Measurements from ENCODE around the gene EHMT2.
"Not testable (repeated sequence)": the region's sequence is repeated elsewhere in the genome, so short reads cannot be mapped to it uniquely, and the experiment has no call there.

EHMT2 gene

DNA sequence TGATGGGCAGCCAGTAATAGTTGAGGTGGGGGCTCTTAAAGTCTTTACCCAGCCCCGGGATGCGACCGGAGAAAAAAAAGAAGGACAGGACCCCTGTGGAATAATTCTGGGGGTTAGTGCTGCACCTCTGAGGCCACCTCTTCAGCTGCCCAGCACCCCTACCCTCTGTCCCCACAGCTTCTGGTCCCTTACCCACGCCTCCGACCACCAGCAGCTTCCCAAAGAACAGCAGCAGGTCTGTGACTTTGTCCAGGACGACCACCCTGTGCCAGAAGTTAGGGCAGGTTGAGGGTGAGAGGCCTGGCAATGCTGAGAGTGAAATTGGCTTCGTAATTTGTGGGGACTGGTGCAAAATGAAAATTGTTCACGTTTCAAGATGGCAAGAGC is 32.7 kb downstream of the EHMT2 start (continued):
- TF ChIP-seq, protein P1, sequence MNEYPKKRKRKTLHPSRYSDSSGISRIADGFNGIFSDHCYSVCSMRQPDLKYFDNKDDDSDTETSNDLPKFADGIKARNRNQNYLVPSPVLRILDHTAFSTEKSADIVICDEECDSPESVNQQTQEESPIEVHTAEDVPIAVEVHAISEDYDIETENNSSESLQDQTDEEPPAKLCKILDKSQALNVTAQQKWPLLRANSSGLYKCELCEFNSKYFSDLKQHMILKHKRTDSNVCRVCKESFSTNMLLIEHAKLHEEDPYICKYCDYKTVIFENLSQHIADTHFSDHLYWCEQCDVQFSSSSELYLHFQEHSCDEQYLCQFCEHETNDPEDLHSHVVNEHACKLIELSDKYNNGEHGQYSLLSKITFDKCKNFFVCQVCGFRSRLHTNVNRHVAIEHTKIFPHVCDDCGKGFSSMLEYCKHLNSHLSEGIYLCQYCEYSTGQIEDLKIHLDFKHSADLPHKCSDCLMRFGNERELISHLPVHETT (tag by site-specific recombination; IDR thresholded peaks at IDR 0.05): no peak
- no peak for TF ChIP-seq ZNF654 (tag by site-specific recombination; IDR thresholded peaks at IDR 0.05; ENCODE audit: low read depth)
- no peak for TF ChIP-seq ZNF843 (tag by site-specific recombination; IDR thresholded peaks at IDR 0.05)
- no peak for TF ChIP-seq ZNF558 (tag by site-specific recombination; IDR thresholded peaks at IDR 0.05)
- TF ChIP-seq ZNF629 (tag by site-specific recombination; IDR thresholded peaks at IDR 0.05): no peak
- TF ChIP-seq ZNF501 (tag by site-specific recombination; IDR thresholded peaks at IDR 0.05): no peak
- TF ChIP-seq ZNF394 (tag by site-specific recombination; IDR thresholded peaks at IDR 0.05; ENCODE audit: borderline replicate concordance): no peak
- no peak for TF ChIP-seq ZFP3 (tag by site-specific recombination; IDR thresholded peaks at IDR 0.05; ENCODE audit: low read depth)
- TF ChIP-seq ZNF768 (tag by site-specific recombination; IDR thresholded peaks at IDR 0.05): no peak
- TF ChIP-seq, protein P2, sequence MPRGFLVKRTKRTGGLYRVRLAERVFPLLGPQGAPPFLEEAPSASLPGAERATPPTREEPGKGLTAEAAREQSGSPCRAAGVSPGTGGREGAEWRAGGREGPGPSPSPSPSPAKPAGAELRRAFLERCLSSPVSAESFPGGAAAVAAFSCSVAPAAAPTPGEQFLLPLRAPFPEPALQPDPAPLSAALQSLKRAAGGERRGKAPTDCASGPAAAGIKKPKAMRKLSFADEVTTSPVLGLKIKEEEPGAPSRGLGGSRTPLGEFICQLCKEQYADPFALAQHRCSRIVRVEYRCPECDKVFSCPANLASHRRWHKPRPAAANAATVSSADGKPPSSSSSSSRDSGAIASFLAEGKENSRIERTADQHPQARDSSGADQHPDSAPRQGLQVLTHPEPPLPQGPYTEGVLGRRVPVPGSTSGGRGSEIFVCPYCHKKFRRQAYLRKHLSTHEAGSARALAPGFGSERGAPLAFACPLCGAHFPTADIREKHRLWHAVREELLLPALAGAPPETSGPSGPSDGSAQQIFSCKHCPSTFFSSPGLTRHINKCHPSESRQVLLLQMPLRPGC (tag by site-specific recombination; IDR thresholded peaks at IDR 0.05): no peak
- TF ChIP-seq ZNF10 (tag by site-specific recombination; IDR thresholded peaks at IDR 0.05): no peak
- no peak for TF ChIP-seq KLF10 (tag by site-specific recombination; IDR thresholded peaks at IDR 0.05)

DNA sequence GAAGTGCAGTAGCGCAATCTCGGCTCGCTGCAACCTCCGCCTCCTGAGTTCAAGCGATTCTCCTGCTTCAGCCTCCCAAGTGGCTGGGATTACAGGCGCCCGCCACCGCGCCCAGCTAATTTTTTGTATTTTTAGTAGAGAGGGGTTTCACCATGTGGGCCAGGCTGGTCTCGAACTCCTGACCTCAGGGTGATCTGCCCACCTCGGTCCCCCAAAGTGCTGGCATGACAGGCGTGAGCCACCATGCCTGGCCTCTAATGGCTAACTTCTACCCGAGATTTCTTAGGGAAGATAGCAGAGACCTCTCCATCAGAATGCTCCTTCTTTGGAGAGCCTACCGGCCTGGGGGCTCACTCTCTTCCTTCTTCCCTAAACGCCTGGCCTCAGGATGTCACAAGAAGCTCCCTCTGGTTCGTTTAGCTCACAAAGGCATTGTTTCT is 33.4 kb downstream of the EHMT2 start:
- POLR2A ChIA-PET: interaction anchor here (0.6 to 5.0 kb wide), 20 partner anchors 12 to 1481 kb away, joined by 4 to 125 read pairs (median 12); partner anchors contain the start of genes ABHD16A, BAG6, C6orf47 and DDX39B
- not testable (repeated sequence) for H3K9me3 ChIP-seq (ENCODE audit: control insufficient read depth, insufficient read depth, low read depth, low read length); H3K4me1 ChIP-seq (ENCODE audit: control insufficient read depth, insufficient read depth, low read length)
- TF ChIP-seq, protein P3, sequence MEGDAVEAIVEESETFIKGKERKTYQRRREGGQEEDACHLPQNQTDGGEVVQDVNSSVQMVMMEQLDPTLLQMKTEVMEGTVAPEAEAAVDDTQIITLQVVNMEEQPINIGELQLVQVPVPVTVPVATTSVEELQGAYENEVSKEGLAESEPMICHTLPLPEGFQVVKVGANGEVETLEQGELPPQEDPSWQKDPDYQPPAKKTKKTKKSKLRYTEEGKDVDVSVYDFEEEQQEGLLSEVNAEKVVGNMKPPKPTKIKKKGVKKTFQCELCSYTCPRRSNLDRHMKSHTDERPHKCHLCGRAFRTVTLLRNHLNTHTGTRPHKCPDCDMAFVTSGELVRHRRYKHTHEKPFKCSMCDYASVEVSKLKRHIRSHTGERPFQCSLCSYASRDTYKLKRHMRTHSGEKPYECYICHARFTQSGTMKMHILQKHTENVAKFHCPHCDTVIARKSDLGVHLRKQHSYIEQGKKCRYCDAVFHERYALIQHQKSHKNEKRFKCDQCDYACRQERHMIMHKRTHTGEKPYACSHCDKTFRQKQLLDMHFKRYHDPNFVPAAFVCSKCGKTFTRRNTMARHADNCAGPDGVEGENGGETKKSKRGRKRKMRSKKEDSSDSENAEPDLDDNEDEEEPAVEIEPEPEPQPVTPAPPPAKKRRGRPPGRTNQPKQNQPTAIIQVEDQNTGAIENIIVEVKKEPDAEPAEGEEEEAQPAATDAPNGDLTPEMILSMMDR (tag by site-specific recombination; IDR thresholded peaks at IDR 0.05): 0 out of 2 replicates have a peak, but pooled peaks have one; percentile 3
- Histone ChIP-seq H3K36me3 (ENCODE audit: control insufficient read depth in 2 of 2, insufficient read depth in 1 of 2, low read length in 2 of 2) (peaks cover 0 to 23% of the 10 kb centered on the region in 2 experiments; a peak in 1 of 3 replicates), H3K4me3 (ENCODE audit: low read depth, low read length) (peak overlapping the region; percentile 49), H3K27ac (ENCODE audit: extremely low read depth, low read depth, low read length) (peak overlapping the region; percentile 27; the same call in 1 of the 2 replicates)
- CTCF ChIA-PET: interaction anchor here (0.5 to 7.0 kb wide), 8 partner anchors 24 to 184 kb away, joined by 3 to 53 read pairs (median 4); partner anchors contain the start of gene DDAH2

DNA sequence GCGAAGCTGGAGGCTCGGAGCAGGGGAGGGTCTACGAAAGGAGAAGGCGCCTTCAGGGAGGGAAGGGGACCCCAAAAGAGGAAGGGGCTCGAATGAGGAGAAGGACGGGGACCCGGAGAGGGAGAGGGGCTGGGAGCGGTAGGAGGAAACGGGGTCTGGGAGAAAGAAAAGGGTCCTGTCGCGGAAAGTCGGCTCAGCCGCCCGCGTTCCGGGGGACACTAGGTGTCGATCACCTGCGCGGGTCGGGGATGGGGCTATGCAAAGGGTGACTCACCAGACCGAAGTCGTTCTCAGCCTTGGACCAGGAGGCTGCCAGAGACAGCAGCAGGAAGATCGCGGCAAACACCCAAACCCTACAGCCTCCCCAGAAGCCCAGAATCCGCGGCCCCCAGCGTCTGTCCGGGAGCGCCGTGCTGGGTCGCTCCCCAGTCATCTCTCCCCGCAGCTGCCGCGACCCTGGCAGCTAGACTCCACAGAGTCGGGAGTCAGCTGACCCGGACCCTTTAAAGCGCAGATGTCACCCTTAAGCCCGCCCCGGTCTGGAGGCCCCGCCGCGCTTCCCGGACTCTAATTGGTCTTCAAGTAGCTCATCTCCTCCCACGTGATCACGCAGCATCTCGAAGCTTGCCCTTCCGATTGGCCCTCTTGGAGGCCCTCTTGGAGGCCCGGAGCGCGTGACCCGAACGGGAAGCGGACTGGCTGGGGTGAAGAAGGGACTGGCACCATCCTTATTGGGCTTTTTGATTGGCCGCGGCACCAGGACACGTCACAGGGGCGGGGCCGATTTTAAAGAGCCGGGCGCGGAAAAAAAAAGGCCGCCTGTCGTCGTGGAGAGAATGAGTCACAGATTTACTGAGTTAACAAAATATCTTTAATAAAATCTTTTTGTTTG is 34.9 kb downstream of the EHMT2 start, which contains the start of gene NEU1:
Gene NEU1 (minus strand): TSS at position 478 of the 892 bp plus-strand sequence. CDS start 45 bp downstream, at position 433.
- ChIA-PET POLR2A (interaction anchor here (0.5 to 5.0 kb wide), 57 partner anchors 9 to 461 kb away, joined by 3 to 125 read pairs (median 5); partner anchors contain the start of genes ABHD16A, ATP6V1G2, BAG6 and C6orf47), CTCF (interaction anchor here (0.6 to 7.0 kb wide), 10 partner anchors 13 to 826 kb away, joined by 3 to 53 read pairs (median 4); partner anchors contain the start of gene DDAH2)
- peak within 1 kb of the TSS; percentile 27 for H3K27ac ChIP-seq (ENCODE audit: extremely low read depth, low read depth, low read length)
- H3K9me3 ChIP-seq (ENCODE audit: control insufficient read depth, insufficient read depth, low read depth, low read length): no peaks in the 10 kb centered on the region
- peak within 1 kb of the TSS; percentile 82 for H3K4me3 ChIP-seq (ENCODE audit: low read depth, low read length)
- H3K36me3 ChIP-seq (ENCODE audit: control insufficient read depth in 2 of 2, insufficient read depth in 1 of 2, low read length in 2 of 2): peaks cover 0 to 34% of the 10 kb centered on the region in 2 experiments; a peak in 2 of 3 replicates
- H3K4me1 ChIP-seq (ENCODE audit: control insufficient read depth, insufficient read depth, low read length): no peaks in the 10 kb centered on the region
- no peak for TF ChIP-seq ZNF354C (tag by site-specific recombination; IDR thresholded peaks at IDR 0.05; ENCODE audit: borderline replicate concordance, low read depth)
- TF ChIP-seq, protein P4, sequence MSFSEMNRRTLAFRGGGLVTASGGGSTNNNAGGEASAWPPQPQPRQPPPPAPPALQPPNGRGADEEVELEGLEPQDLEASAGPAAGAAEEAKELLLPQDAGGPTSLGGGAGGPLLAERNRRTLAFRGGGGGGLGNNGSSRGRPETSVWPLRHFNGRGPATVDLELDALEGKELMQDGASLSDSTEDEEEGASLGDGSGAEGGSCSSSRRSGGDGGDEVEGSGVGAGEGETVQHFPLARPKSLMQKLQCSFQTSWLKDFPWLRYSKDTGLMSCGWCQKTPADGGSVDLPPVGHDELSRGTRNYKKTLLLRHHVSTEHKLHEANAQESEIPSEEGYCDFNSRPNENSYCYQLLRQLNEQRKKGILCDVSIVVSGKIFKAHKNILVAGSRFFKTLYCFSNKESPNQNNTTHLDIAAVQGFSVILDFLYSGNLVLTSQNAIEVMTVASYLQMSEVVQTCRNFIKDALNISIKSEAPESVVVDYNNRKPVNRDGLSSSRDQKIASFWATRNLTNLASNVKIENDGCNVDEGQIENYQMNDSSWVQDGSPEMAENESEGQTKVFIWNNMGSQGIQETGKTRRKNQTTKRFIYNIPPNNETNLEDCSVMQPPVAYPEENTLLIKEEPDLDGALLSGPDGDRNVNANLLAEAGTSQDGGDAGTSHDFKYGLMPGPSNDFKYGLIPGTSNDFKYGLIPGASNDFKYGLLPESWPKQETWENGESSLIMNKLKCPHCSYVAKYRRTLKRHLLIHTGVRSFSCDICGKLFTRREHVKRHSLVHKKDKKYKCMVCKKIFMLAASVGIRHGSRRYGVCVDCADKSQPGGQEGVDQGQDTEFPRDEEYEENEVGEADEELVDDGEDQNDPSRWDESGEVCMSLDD (tag by site-specific recombination; IDR thresholded peaks at IDR 0.05): peak; percentile 81
- TF ChIP-seq ZNF76 (tag by site-specific recombination; IDR thresholded peaks at IDR 0.05; ENCODE audit: borderline replicate concordance, low read depth): no peak
- TF ChIP-seq ZNF777 (tag by site-specific recombination; IDR thresholded peaks at IDR 0.05; ENCODE audit: borderline replicate concordance): no peak
- no peak for TF ChIP-seq ZNF223 (tag by site-specific recombination; IDR thresholded peaks at IDR 0.05)
- TF ChIP-seq, protein P5, sequence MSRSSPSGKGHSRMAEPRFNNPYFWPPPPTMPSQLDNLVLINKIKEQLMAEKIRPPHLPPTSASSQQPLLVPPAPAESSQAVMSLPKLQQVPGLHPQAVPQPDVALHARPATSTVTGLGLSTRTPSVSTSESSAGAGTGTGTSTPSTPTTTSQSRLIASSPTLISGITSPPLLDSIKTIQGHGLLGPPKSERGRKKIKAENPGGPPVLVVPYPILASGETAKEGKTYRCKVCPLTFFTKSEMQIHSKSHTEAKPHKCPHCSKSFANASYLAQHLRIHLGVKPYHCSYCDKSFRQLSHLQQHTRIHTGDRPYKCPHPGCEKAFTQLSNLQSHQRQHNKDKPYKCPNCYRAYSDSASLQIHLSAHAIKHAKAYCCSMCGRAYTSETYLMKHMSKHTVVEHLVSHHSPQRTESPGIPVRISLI (tag by site-specific recombination; IDR thresholded peaks at IDR 0.05): no peak
- peak; percentile 39; the same call in 1 of the 2 replicates for TF ChIP-seq ZNF394 (tag by site-specific recombination; IDR thresholded peaks at IDR 0.05; ENCODE audit: borderline replicate concordance)
- TF ChIP-seq, protein P6, sequence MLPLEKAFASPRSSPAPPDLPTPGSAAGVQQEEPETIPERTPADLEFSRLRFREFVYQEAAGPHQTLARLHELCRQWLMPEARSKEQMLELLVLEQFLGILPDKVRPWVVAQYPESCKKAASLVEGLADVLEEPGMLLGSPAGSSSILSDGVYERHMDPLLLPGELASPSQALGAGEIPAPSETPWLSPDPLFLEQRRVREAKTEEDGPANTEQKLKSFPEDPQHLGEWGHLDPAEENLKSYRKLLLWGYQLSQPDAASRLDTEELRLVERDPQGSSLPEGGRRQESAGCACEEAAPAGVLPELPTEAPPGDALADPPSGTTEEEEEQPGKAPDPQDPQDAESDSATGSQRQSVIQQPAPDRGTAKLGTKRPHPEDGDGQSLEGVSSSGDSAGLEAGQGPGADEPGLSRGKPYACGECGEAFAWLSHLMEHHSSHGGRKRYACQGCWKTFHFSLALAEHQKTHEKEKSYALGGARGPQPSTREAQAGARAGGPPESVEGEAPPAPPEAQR (tag by site-specific recombination; IDR thresholded peaks at IDR 0.05): no peak
